ENCODE data around the gene SEC16B. TPM values are rescaled to one million over a fixed set of nuclear protein-coding genes. Genes with fewer than 3 reads are reported as not detected.

Gene SEC16B
- total RNA-seq, 4 donors from 2014 or later = 0.47 to 2.3 (median 1.3) TPM

DNA sequence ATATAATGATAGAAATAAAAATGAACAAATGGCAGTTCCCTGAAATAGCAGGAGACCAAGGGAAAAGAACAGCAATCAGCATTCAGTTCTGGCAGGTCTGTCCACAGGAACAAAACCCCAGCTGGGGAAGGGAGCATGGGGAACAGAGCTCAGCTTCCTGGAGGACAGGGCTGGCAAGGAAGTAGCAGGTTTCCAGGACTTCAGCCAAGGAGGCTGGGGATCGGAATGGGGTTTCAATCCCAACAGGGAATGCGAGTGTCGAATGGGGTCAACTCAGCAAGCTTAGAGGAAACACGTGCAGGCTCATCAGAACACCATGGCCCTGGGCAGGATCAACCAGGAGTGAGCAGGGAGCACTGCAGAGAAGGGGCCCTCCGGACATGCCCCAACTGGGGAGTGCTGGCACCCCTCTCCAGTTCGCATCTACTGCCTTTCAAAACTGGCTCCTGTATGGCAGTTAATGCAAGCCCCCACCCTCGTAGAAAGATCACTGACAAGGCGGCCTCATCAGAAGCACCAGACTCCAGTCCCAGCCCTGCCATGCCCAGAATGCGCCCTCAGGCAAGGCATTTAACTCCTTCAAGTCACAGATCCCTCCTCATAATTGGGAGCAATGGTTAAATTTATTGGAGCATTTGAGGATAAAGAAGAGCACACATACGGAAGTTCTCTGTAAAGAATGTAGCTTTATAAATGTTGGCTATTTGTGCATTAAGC lies 72.4 kb downstream of the SEC16B start:
- Histone ChIP-seq H3K4me3 (no peak overlapping the region), H3K4me1 (no peaks in the 10 kb centered on the region), H3K36me3 (no peaks in the 10 kb centered on the region), H3K27ac (no peak overlapping the region), H3K9me3 (no peaks in the 10 kb centered on the region), H3K27me3 (no peaks in the 10 kb centered on the region)
- DNase-seq (no peak), ATAC-seq (no peak)
- in situ Hi-C loops (cut with MboI; ENCODE audit: low sequenced_read_pairs in 4 of 4) (no loop called here), intact Hi-C loops (cut with DNase I; ENCODE audit: low total_unique reads) (no loop called here)
- TF ChIP-seq POLR2A (IDR thresholded peaks at IDR 0.05) = no peak
- TF ChIP-seq, protein P1, sequence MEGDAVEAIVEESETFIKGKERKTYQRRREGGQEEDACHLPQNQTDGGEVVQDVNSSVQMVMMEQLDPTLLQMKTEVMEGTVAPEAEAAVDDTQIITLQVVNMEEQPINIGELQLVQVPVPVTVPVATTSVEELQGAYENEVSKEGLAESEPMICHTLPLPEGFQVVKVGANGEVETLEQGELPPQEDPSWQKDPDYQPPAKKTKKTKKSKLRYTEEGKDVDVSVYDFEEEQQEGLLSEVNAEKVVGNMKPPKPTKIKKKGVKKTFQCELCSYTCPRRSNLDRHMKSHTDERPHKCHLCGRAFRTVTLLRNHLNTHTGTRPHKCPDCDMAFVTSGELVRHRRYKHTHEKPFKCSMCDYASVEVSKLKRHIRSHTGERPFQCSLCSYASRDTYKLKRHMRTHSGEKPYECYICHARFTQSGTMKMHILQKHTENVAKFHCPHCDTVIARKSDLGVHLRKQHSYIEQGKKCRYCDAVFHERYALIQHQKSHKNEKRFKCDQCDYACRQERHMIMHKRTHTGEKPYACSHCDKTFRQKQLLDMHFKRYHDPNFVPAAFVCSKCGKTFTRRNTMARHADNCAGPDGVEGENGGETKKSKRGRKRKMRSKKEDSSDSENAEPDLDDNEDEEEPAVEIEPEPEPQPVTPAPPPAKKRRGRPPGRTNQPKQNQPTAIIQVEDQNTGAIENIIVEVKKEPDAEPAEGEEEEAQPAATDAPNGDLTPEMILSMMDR (IDR thresholded peaks at IDR 0.05 in 4 of 5, conservative IDR thresholded peaks at IDR 0.05 in 1 of 5) = no peak

Other genes starting within 250 kb of the SEC16B start
- 10 to 100 TPM in 1 of 4 donors, 1 to 10 TPM in 3; 7.6 to 13.4 (median 8.8) TPM for gene RASAL2, start 124.0 kb upstream of the SEC16B start, total RNA-seq

Measured in gastrocnemius medialis (tissue), 4 donors.